HCT116 (cell line): ENCODE measurements around the gene HOXC12. TPM values are rescaled to one million over a fixed set of nuclear protein-coding genes. Genes with fewer than 3 reads are reported as not detected.

ENCODE experiments used
- ATAC-seq: fragments of 200-7000 bp; cut with Tn5 transposase; 2 replicates; pipeline ENCODE4 v1.9.1; 2020; ENCODE audit warnings: mild to moderate bottlenecking, moderate library complexity
- BruUV-seq: library from RNA; stranded (reverse); fragments of 400-500 nt; replicated peaks from 2 replicates; lab custom pipeline; 2021; lab: Mats Ljungman, UMichigan
- CTCF ChIA-PET: fragments of 300-600 bp; sonication (Branson Sonifier 250); formaldehyde crosslinking; loops from one replicate; lab custom pipeline; 2021; ENCODE audit warnings: antibody characterized with exemption; lab: Charles Lee
- POLR2A ChIA-PET: fragments of 300-600, 350-600 bp; sonication (Branson Sonifier 250); formaldehyde crosslinking; loops from one replicate; lab custom pipeline; 2021; ENCODE audit warnings: antibody characterized with exemption; lab: Charles Lee
- RAD21 ChIA-PET, 2 experiments: fragments of 300-600 bp; sonication (Branson Sonifier 250); formaldehyde crosslinking; loops; one replicate each; lab custom pipeline; 2023; ENCODE audit warnings: low total read pairs in 2 of 2; ENCODE audit not compliant: uncharacterized antibody in 2 of 2, unreplicated experiment in 2 of 2, low non-redundant PET in 1 of 2; lab: Charles Lee
- DNase-seq: peaks from one replicate; pipeline ENCODE4 v3.0.0-alpha.2; 2010; ENCODE audit warnings: low read depth, low spot score
- H2AFZ ChIP-seq: fragments of 200-600 bp; shearing (Covaris generic), sonication (generic); 2 replicates; pipeline ENCODE4 v1.6.1; 2017; ENCODE audit warnings: low read depth, mixed run types, mixed read lengths, antibody characterized with exemption, low read length; ENCODE audit not compliant: poor library complexity, severe bottlenecking
- H3K27ac ChIP-seq: 2 replicates; pipeline ENCODE4 v1.5.1; 2012; ENCODE audit warnings: low read depth, low read length
- H3K27me3 ChIP-seq: fragments of 200-600 bp; sonication (generic); 2 replicates; pipeline ENCODE4 v1.6.1; 2016; ENCODE audit warnings: mixed run types, low read length, mixed read lengths; ENCODE audit not compliant: insufficient read depth
- H3K36me3 ChIP-seq, 2 experiments: fragments of 200-500 bp in 1 of 2; fragments of 200-600 bp in 1 of 2; sonication (Bioruptor generic) in 1 of 2; sonication (generic) in 1 of 2; 2 replicates each; pipeline versions ENCODE4 v1.5.1 to v1.6.1; 2014 to 2016; ENCODE audit warnings: low read length in 2 of 2, inconsistent platforms in 1 of 2, mixed read lengths in 1 of 2, mixed run types in 1 of 2; ENCODE audit not compliant: insufficient read depth in 2 of 2, control insufficient read depth in 1 of 2
- H3K4me1 ChIP-seq, 2 experiments: fragments of 200-600 bp in 1 of 2; sonication (generic) in 1 of 2; 2 replicates each; pipeline versions ENCODE4 v1.5.1 to v1.6.1; 2012 to 2017; ENCODE audit warnings: low read length in 2 of 2, inconsistent platforms in 1 of 2, mild to moderate bottlenecking in 1 of 2, mixed read lengths in 1 of 2, mixed run types in 1 of 2, moderate library complexity in 1 of 2; ENCODE audit not compliant: insufficient read depth in 2 of 2, control insufficient read depth in 1 of 2
- H3K4me2 ChIP-seq: fragments of 200-600 bp; sonication (generic); 2 replicates; pipeline ENCODE4 v1.6.1; 2017; ENCODE audit warnings: mixed run types, low read length, mixed read lengths
- H3K4me3 ChIP-seq, 2 experiments: fragments of 200-600 bp in 1 of 2; sonication (generic) in 1 of 2; replicated peaks in 1 of 2; 2 replicates each; pipeline ENCODE4 v1.5.1; 2011 to 2016; ENCODE audit warnings: low read length in 2 of 2, control low read depth in 1 of 2, low read depth in 1 of 2, mild to moderate bottlenecking in 1 of 2, mixed read lengths in 1 of 2, mixed run types in 1 of 2
- H3K79me2 ChIP-seq: fragments of 200-600 bp; sonication (generic); 2 replicates; pipeline ENCODE4 v1.6.1; 2017; ENCODE audit warnings: mild to moderate bottlenecking, mixed run types, low read length, moderate library complexity, mixed read lengths; ENCODE audit not compliant: insufficient read depth
- H3K9ac ChIP-seq: fragments of 200-600 bp; sonication (generic); 2 replicates; pipeline ENCODE4 v1.6.1; 2016; ENCODE audit warnings: low read length, mixed read lengths
- H3K9me2 ChIP-seq: fragments of 200-600 bp; sonication (generic), shearing (Covaris generic); 2 replicates; pipeline ENCODE4 v1.6.1; 2017; ENCODE audit warnings: mixed run types, mild to moderate bottlenecking, moderate library complexity; ENCODE audit not compliant: insufficient read depth
- H3K9me3 ChIP-seq, 2 experiments: fragments of 200-500 bp in 1 of 2; fragments of 200-600 bp in 1 of 2; sonication (Bioruptor generic) in 1 of 2; sonication (generic) in 1 of 2; 2 replicates each; pipeline ENCODE4 v1.6.1; 2014 to 2017; ENCODE audit warnings: low read length in 2 of 2, mixed read lengths in 2 of 2, inconsistent platforms in 1 of 2, low read depth in 1 of 2, mild to moderate bottlenecking in 1 of 2, mixed run types in 1 of 2, moderate library complexity in 1 of 2; ENCODE audit not compliant: control insufficient read depth in 1 of 2, insufficient read depth in 1 of 2
- H4K20me1 ChIP-seq: fragments of 200-600 bp; sonication (generic), shearing (Covaris generic); 2 replicates; pipeline ENCODE4 v1.6.1; 2017; ENCODE audit warnings: mixed run types, mild to moderate bottlenecking, moderate library complexity; ENCODE audit not compliant: insufficient read depth
- ATF3 ChIP-seq: IDR thresholded peaks from 2 replicates; pipeline ENCODE4 v1.6.1; 2012
- CEBPB ChIP-seq: IDR thresholded peaks from 2 replicates; pipeline ENCODE4 v1.6.1; 2012; ENCODE audit warnings: low read depth
- CTCF ChIP-seq, 3 experiments: fragments of 200-600 bp in 1 of 3; sonication (generic) in 1 of 3; IDR thresholded peaks in 2 of 3; conservative IDR thresholded peaks in 1 of 3; 2 replicates each; pipeline ENCODE4 v1.5.1; 2012 to 2017; ENCODE audit warnings: low read depth in 2 of 3, low read length in 2 of 3, antibody characterized with exemption in 1 of 3, borderline replicate concordance in 1 of 3, control low read depth in 1 of 3, mild to moderate bottlenecking in 1 of 3, mixed read lengths in 1 of 3, mixed run types in 1 of 3, moderate library complexity in 1 of 3; ENCODE audit not compliant: insufficient read depth in 1 of 3
- EZH2 ChIP-seq: fragments of 200-600 bp; sonication (generic); IDR thresholded peaks from 2 replicates; pipeline ENCODE4 v1.6.1; 2017; ENCODE audit warnings: antibody characterized with exemption, mixed run types
- REST ChIP-seq: IDR thresholded peaks from 2 replicates; pipeline ENCODE4 v1.6.1; 2012; ENCODE audit warnings: low read depth
- SIN3A ChIP-seq: IDR thresholded peaks from 2 replicates; pipeline ENCODE4 v1.6.1; 2012; ENCODE audit warnings: low read depth
- SP1 ChIP-seq: IDR thresholded peaks from 2 replicates; pipeline ENCODE4 v1.6.1; 2012; ENCODE audit warnings: low read depth
- TCF7L2 ChIP-seq: IDR thresholded peaks from 2 replicates; pipeline ENCODE4 v1.7.0; 2011; ENCODE audit warnings: borderline replicate concordance, inconsistent platforms; ENCODE audit not compliant: insufficient read depth, insufficient read length; ENCODE audit errors: extremely low read depth
- intact Hi-C: fragments of 100-400 bp; cut with micrococcal nuclease; formaldehyde crosslinking; loops from 2 replicates; pipeline ENCODE4 v1.10.0; 2022
- total RNA-seq: library from RNA; stranded (reverse); gene quantifications from one replicate; pipeline ENCODE4 v1.2.1, GENCODE V29; 2021; ENCODE audit not compliant: unreplicated experiment

HOXC12 gene
- total RNA-seq, 1 experiment from 2014 or later = not detected

GRCh38 chr12:53975064-53975471 lies 20.4 kb downstream of the HOXC12 start:
- BruUV-seq = no TSS peak
- no peak overlapping the region for H3K27ac ChIP-seq
- no peak for TF ChIP-seq SP1
- TF ChIP-seq REST = no peak
- TF ChIP-seq EZH2 = no peak
- TF ChIP-seq ATF3 = no peak
- no peak for TF ChIP-seq SIN3A
- TF ChIP-seq TCF7L2 = no peak
- no peak for TF ChIP-seq CEBPB
- no peak for TF ChIP-seq CTCF (IDR thresholded peaks at IDR 0.05 in 2 of 3, conservative IDR thresholded peaks at IDR 0.05 in 1 of 3; ENCODE audit: borderline replicate concordance in 1 of 3, insufficient read depth in 1 of 3, low read depth in 2 of 3, low read length in 2 of 3)
- TF ChIP-seq, all 23 proteins: peak for 0
- DNase-seq (no peak), ATAC-seq (no peak)
- no peak overlapping the region for H2AFZ ChIP-seq
- H3K27me3 ChIP-seq = peaks cover 4% of the 10 kb centered on the region; the same call in 1 of the 2 replicates
- H3K4me3 ChIP-seq = no peak overlapping the region
- CTCF ChIA-PET = no interaction called here
- H3K36me3 ChIP-seq = no peaks in the 10 kb centered on the region
- peak overlapping the region; percentile 76 for H3K4me2 ChIP-seq
- POLR2A ChIA-PET = no interaction called here
- no peaks in the 10 kb centered on the region for H3K9me3 ChIP-seq
- H3K9me2 ChIP-seq = no peaks in the 10 kb centered on the region
- intact Hi-C loops = no loop called here
- H3K79me2 ChIP-seq = no peaks in the 10 kb centered on the region
- H3K9ac ChIP-seq = no peak overlapping the region
- H3K4me1 ChIP-seq = peaks cover 0 to 14% of the 10 kb centered on the region in 2 experiments; a peak in 2 of 4 replicates
- RAD21 ChIA-PET = no interaction called here
- no peaks in the 10 kb centered on the region for H4K20me1 ChIP-seq
